ENCODE results near the gene SNCG. TPM values are rescaled to one million over a fixed set of nuclear protein-coding genes. Genes with fewer than 3 reads are reported as not detected.
"Not testable (repeated sequence)": the region's sequence is repeated elsewhere in the genome, so short reads cannot be mapped to it uniquely, and the experiment has no call there.

SNCG gene
- total RNA-seq, 1 donor from 2014 or later = 25.5 TPM

DNA sequence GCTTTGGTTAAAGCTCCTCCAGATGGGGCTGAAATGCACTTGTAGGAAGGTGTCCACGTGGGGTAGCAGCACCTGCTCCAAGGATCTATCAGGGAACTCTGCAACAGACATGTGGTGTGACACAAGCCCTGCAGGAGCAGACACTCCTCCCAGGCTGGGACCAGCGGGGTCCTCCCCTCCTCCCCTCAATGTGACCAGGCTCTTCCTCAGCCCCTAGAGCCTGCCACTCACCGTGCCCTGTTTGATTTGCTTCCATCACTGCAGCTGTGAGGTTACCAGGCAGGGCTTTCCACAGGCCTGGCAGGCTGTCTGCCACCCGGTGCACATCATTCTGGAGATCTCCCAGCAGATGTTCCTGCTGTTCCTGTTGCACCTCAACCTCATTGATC, 14.4 kb upstream of the SNCG start:
- no peak for TF ChIP-seq CTCF (IDR thresholded peaks at IDR 0.05; ENCODE audit: insufficient read depth, low read length, severe bottlenecking)
- no peak for FAIRE-seq
- no peak overlapping the region for H3K4me3 ChIP-seq (ENCODE audit: low read depth, low read length)
- H3K27me3 ChIP-seq (ENCODE audit: control insufficient read depth, insufficient read depth, low read length) = peaks cover 5% of the 10 kb centered on the region
- no peak for DNase-seq (ENCODE audit: low read depth)
- no peaks in the 10 kb centered on the region for H3K36me3 ChIP-seq (ENCODE audit: control insufficient read depth, insufficient read depth, low read length)

DNA sequence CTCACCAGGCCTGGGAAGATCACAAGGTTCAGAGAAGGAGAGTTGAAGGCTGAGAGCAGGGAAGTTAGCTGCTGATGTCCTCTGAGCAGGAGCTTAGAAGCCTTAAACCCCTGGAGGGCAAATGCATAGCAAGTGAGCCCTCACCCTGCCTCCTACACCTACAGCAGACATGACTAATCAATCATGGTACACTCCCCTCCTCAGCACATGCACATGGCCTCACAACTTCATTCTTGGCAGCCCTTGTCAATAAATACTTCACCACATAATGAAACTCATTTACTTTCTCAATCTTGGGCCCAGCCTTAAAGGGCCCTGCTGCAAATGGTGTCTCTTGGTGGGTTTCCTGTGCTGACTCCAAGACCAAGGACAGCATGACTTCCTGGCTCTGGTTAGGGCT, 13.9 kb upstream of the SNCG start:
- H3K27me3 ChIP-seq (ENCODE audit: control insufficient read depth, insufficient read depth, low read length) = peaks cover 5% of the 10 kb centered on the region
- H3K36me3 ChIP-seq (ENCODE audit: control insufficient read depth, insufficient read depth, low read length) = no peaks in the 10 kb centered on the region
- DNase-seq (ENCODE audit: low read depth) (peak; percentile 67), FAIRE-seq (peak; percentile 99)
- no peak for TF ChIP-seq CTCF (IDR thresholded peaks at IDR 0.05; ENCODE audit: insufficient read depth, low read length, severe bottlenecking)
- H3K4me3 ChIP-seq (ENCODE audit: low read depth, low read length) = no peak overlapping the region

- Histone ChIP-seq H3K36me3 (ENCODE audit: control insufficient read depth, insufficient read depth, low read length) (no peaks in the 10 kb centered on the region), H3K27me3 (ENCODE audit: control insufficient read depth, insufficient read depth, low read length) (peaks cover 5% of the 10 kb centered on the region), H3K4me3 (ENCODE audit: low read depth, low read length) (no peak overlapping the region)
- FAIRE-seq (no peak), DNase-seq (ENCODE audit: low read depth) (no peak)
- no peak for TF ChIP-seq CTCF (IDR thresholded peaks at IDR 0.05; ENCODE audit: insufficient read depth, low read length, severe bottlenecking)
Observed at GRCh38 chr10:86944907-86945306, 13.5 kb upstream of the SNCG start.

GRCh38 chr10:86945361-86946212, 12.8 kb upstream of the SNCG start:
- peaks cover 5% of the 10 kb centered on the region for H3K27me3 ChIP-seq (ENCODE audit: control insufficient read depth, insufficient read depth, low read length)
- peak; percentile 38 for TF ChIP-seq CTCF (IDR thresholded peaks at IDR 0.05; ENCODE audit: insufficient read depth, low read length, severe bottlenecking)
- no peak overlapping the region for H3K4me3 ChIP-seq (ENCODE audit: low read depth, low read length)
- no peaks in the 10 kb centered on the region for H3K36me3 ChIP-seq (ENCODE audit: control insufficient read depth, insufficient read depth, low read length)
- no peak for FAIRE-seq
- DNase-seq (ENCODE audit: low read depth) = no peak

DNA sequence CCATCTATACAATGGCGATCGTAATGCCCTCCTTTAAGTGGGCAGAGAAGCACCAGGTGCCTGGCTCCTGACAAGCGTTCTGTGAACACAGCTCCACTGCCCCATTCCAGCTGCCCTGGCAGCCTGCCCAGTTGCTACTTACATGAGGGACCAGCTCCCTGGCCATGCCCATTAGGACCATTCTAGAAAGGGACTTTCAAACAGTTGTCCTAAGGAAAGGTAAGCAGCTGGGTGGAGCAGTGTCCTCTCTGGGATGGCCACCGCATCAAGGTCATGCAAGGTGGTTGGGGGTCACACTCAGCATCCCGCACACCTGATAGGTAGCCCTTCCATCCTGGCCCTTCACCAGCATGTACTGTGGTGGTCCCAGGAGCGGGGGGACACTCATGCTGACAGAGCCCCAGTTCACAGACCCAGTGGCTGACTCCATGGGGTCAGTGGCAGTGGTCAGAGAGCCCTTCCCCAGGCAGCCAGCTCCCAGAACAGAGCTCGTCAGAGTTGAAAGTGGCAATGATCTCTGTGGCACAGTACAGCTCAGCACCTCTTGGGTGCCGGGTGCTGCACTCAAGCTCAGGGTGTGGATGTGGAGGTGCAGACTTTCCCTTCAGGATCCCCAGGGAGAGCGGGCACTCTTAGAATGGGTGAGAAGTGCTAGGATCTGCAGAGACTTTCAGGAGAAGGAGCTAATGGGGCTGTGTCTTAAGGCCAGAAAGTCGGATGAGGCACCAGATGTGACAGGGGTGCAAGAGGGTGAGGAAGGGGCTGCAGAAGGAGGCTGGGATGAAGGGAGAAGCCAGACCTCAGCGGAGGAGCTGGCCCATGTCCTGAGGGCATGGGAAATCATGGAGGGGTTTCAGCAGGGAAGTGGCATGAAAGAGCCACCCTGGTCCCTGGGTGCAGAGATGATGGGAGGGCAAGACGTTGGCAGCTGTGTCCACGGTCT, 11.9 kb upstream of the SNCG start:
- no peak for TF ChIP-seq CTCF (IDR thresholded peaks at IDR 0.05; ENCODE audit: insufficient read depth, low read length, severe bottlenecking)
- Histone ChIP-seq H3K27me3 (ENCODE audit: control insufficient read depth, insufficient read depth, low read length) (peaks cover 5% of the 10 kb centered on the region), H3K4me3 (ENCODE audit: low read depth, low read length) (no peak overlapping the region), H3K36me3 (ENCODE audit: control insufficient read depth, insufficient read depth, low read length) (no peaks in the 10 kb centered on the region)
- DNase-seq (ENCODE audit: low read depth) (no peak), FAIRE-seq (no peak)

DNA sequence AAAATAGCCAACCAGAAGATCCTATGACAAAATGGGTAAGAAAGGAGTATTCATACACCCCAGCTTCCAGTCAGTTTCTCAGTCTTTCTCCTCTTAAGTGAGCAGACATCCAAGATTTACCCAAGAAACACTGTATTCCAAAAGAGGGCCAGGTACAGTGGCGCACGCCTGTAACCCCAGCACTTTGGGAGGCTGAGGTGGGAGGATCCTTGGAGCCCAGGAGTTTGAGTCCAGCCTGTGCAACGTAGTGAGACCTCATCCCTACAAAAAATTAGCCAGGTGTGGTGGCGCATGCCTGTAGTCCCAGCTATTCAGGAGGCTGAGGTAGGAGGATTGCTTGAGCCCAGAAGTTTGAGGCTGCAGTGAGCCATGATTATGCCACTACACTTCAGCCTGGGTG, 10.6 kb upstream of the SNCG start:
- FAIRE-seq; H3K27me3 ChIP-seq (ENCODE audit: control insufficient read depth, insufficient read depth, low read length); H3K36me3 ChIP-seq (ENCODE audit: control insufficient read depth, insufficient read depth, low read length); DNase-seq (ENCODE audit: low read depth); H3K4me3 ChIP-seq (ENCODE audit: low read depth, low read length): not testable (repeated sequence)

Data from bronchial epithelial cell (primary cell).